SK-N-SH treated with all-trans-retinoic acid at 6 μM for 48 hours (cell line): ENCODE data around the gene DNM2.

ENCODE experiments used
- ARNTL ChIP-seq: fragments of 450-650 bp; formaldehyde crosslinking; IDR thresholded peaks from 2 replicates; pipeline ENCODE4 v1.5.0; 2020; ENCODE audit warnings: low read depth, mild to moderate bottlenecking, moderate library complexity, borderline replicate concordance
- BACH2 ChIP-seq: fragments of 250-450 bp; sonication (Bioruptor Pico); IDR thresholded peaks from 2 replicates; pipeline ENCODE4 v1.9.0; 2021; ENCODE audit warnings: mild to moderate bottlenecking, borderline replicate concordance
- CSDC2 ChIP-seq: fragments of 250-450 bp; sonication (Bioruptor Pico); IDR thresholded peaks from 2 replicates; pipeline ENCODE4 v1.5.0; 2020; ENCODE audit warnings: mild to moderate bottlenecking, moderate library complexity
- OSR1 ChIP-seq: fragments of 250-450 bp; sonication (Bioruptor Pico); IDR thresholded peaks from 2 replicates; pipeline ENCODE4 v1.8.0; 2022; ENCODE audit warnings: moderate library complexity, mild to moderate bottlenecking, inconsistent platforms
- PATZ1 ChIP-seq: fragments of 250-450 bp; sonication (Bioruptor Pico); IDR thresholded peaks from 2 replicates; pipeline ENCODE4 v1.8.0; 2020; ENCODE audit warnings: mild to moderate bottlenecking, moderate library complexity, borderline replicate concordance
- POU6F1 ChIP-seq: fragments of 250-450 bp; sonication (Bioruptor Pico); IDR thresholded peaks from 2 replicates; pipeline ENCODE4 v1.8.0; 2021; ENCODE audit warnings: low read depth, mild to moderate bottlenecking, moderate library complexity, borderline replicate concordance
- PPARA ChIP-seq: fragments of 250-450 bp; sonication (Bioruptor Pico); IDR thresholded peaks from 2 replicates; pipeline ENCODE4 v1.5.0; 2020; ENCODE audit warnings: mild to moderate bottlenecking, borderline replicate concordance
- SNAI2 ChIP-seq: fragments of 250-450 bp; sonication (Bioruptor Pico); IDR thresholded peaks from 2 replicates; pipeline ENCODE4 v1.5.0; 2020; ENCODE audit warnings: mild to moderate bottlenecking, moderate library complexity
- ZC3H10 ChIP-seq: fragments of 250-450 bp; sonication (Bioruptor Pico); IDR thresholded peaks from 2 replicates; pipeline ENCODE4 v1.5.1; 2021; ENCODE audit warnings: mild to moderate bottlenecking, moderate library complexity
- ZFP3 ChIP-seq: fragments of 250-450 bp; sonication (Bioruptor Pico); IDR thresholded peaks from 2 replicates; pipeline ENCODE4 v1.5.0; 2020; ENCODE audit warnings: mild to moderate bottlenecking, moderate library complexity
- ZNF70 ChIP-seq: fragments of 450-650 bp; formaldehyde crosslinking; IDR thresholded peaks from 2 replicates; pipeline ENCODE4 v1.5.0; 2020; ENCODE audit warnings: mild to moderate bottlenecking, moderate library complexity
- ZNF8 ChIP-seq: fragments of 450-650 bp; formaldehyde crosslinking; IDR thresholded peaks from 2 replicates; pipeline ENCODE4 v1.5.0; 2020; ENCODE audit warnings: mild to moderate bottlenecking, moderate library complexity

- TF ChIP-seq OSR1 (CRISPR knock-in tag) = no peak
- TF ChIP-seq POU6F1 (CRISPR knock-in tag) = no peak
- no peak for TF ChIP-seq BACH2 (CRISPR knock-in tag)
- no peak for TF ChIP-seq ZFP3
- TF ChIP-seq SNAI2 (CRISPR knock-in tag) = no peak
- no peak for TF ChIP-seq ARNTL (CRISPR knock-in tag)
- no peak for TF ChIP-seq PATZ1 (CRISPR knock-in tag)
- no peak for TF ChIP-seq CSDC2
- TF ChIP-seq ZC3H10 (CRISPR knock-in tag) = no peak
- TF ChIP-seq PPARA = no peak
- TF ChIP-seq ZNF70 (CRISPR knock-in tag) = no peak
- TF ChIP-seq ZNF8 = no peak
Measured at GRCh38 chr19:10852941-10853340, 135.1 kb downstream of the DNM2 start.
